Raji (cell line): ENCODE results near the gene MEF2D.

ENCODE experiments used
- POLR2A ChIP-seq: IDR thresholded peaks from 2 replicates; pipeline ENCODE4 v1.6.1; 2011; ENCODE audit warnings: low read depth, low read length, control low read depth; ENCODE audit not compliant: insufficient read depth

Gene MEF2D

DNA sequence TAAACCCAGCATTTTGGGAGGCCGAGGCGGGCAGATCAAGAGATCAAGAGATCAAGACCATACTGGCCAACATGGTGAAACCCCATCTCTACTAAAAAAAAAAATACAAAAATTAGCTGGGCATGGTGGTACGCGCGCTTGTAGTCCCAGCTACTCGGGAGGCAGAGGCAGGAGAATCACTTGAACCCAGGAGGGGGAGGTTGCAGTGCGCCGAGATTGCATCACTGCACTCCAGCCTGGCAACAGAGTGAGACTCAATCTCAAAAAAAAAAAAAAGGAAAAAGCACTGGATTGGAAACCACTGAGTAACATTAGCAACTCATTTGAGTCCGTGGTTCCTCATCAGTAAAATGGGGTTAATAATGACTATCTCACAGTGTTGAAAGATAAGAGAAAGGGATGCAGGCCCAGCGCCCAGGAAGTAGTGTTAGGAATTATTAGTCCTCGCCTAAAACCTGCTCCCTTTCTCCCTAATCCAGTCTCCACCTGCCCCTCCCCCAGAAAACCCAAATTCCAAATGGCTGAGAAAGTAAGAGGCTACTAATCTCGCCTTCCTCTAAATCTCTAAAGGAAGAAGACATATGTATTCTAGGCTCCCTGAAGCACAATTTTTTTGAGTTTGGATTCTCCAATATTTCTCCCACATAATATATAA is 82.0 kb downstream of the MEF2D start:
- TF ChIP-seq POLR2A = no peak

DNA sequence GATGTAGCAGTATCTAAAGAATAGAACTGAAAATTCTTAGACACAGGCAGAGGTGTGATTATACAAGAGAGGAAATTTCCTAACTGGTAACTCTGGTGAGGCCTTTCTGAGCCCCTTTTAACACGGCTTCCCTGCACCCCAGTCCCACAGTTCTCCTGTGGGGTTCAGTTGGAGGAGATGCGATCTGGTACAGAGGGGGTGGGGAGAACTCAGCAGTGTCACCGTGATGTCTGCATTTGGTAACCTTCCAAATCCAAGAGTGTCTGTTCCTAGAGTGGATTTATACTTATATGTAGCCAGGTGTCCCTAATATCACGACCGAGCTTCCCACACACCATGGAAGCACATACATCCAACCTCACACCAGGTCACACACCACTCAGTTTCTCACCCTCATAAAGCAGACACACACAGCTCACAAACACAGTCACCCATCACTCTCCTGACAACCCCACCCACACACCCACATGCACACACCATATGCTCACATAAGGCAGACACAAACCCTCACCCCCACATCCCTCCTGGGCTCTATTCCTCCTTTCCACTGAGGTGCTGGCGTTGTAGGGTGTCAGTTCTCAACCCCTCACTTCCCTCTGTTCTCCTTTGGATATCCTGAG is 83.1 kb downstream of the MEF2D start:
- TF ChIP-seq POLR2A = no peak

DNA sequence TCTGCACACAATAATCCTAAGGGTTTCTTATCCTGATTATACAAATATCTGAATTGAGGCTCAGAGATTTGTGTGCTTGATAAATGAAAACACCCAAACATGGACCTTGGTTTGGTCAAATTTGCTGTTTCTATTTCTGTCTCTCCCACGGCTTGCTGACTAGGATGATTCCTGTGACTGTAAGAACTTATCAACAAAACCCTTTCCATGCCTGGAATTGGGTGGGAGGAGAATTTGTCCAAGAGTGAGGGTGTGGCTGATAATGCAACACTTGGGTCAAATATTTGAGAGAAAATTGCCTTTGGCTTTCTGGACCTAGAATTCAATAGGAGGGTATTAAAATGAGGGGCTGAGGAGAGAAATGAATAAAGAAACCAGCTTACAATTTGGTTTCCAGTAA is 83.6 kb downstream of the MEF2D start:
- TF ChIP-seq POLR2A = no peak

DNA sequence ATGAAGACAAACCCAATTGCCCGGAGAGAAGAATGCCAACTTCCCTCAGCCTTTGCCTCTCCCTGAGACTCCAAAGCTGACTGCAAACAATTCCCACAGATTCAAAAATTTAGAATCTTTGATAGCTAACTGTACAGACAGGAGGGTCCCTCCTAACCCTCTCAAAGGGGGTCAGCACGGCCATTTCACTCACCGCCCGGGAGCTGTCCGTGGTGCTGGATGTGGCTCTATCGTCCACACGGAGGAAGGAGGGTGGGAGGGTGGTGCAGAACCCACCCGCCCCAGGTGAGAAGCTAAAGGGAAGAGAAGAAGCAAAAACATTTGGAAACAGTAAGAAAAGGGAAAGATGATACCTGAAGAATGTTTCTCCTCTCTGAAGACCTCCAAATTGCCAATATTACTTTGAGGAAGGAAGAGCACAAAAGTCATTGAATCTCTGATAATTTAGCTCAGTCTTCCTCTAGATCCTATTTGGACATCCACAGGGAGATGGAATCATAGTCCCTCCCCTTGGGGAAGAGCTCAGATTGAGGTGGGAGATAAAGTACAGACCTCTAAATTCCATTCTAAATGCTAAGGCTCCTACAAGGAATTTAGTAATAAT is 86.0 kb downstream of the MEF2D start:
- no peak for TF ChIP-seq POLR2A
